Mammary epithelial cell (primary cell): Measurements from ENCODE around the gene KPNB1.

Experiments used
- CTCF ChIP-seq, 2 donors: IDR thresholded peaks in 1 of 2; conservative IDR thresholded peaks in 1 of 2; 2 replicates each; pipeline ENCODE4 v1.5.1; 2011 to 2012; ENCODE audit warnings: inconsistent platforms in 2 of 2, low read length in 2 of 2, mild to moderate bottlenecking in 2 of 2, control low read depth in 1 of 2, low read depth in 1 of 2; ENCODE audit not compliant: insufficient read depth in 1 of 2; ENCODE audit errors: extremely low read depth in 1 of 2
- EZH2 ChIP-seq: IDR thresholded peaks from 2 replicates; pipeline ENCODE4 v1.6.1; 2012; ENCODE audit warnings: low read length, inconsistent platforms, borderline replicate concordance

GRCh38 chr17:47660064-47660492 is 10.4 kb downstream of the KPNB1 start:
- TF ChIP-seq CTCF (conservative IDR thresholded peaks at IDR 0.05 in 1 of 2, IDR thresholded peaks at IDR 0.05 in 1 of 2; ENCODE audit: extremely low read depth in 1 of 2, insufficient read depth in 1 of 2, low read depth in 1 of 2, low read length in 2 of 2) (no peak), EZH2 (no peak)
